Neuron (in vitro differentiated cells): Measurements from ENCODE around the gene VOPP1.

Experiments
- H2AFZ ChIP-seq: one replicate; pipeline ENCODE4 v1.6.1; 2013; ENCODE audit warnings: low read depth, mild to moderate bottlenecking, inconsistent platforms, low read length, moderate library complexity
- H3K27me3 ChIP-seq: one replicate; pipeline ENCODE4 v1.6.1; 2013; ENCODE audit warnings: low read length; ENCODE audit not compliant: insufficient read depth
- H3K36me3 ChIP-seq: one replicate; pipeline ENCODE4 v1.6.1; 2013; ENCODE audit warnings: low read length; ENCODE audit not compliant: insufficient read depth
- H3K4me1 ChIP-seq: one replicate; pipeline ENCODE4 v1.6.1; 2013; ENCODE audit warnings: low read length; ENCODE audit not compliant: insufficient read depth
- H3K4me3 ChIP-seq: 2 replicates; pipeline ENCODE4 v1.5.1; 2013; ENCODE audit warnings: mild to moderate bottlenecking, low read length, moderate library complexity
- H3K9me3 ChIP-seq: one replicate; pipeline ENCODE4 v1.6.1; 2013; ENCODE audit warnings: low read length

Gene VOPP1

GRCh38 chr7:55532150-55532917 lies 40.0 kb downstream of the VOPP1 start:
- Histone ChIP-seq H3K36me3 (no peaks in the 10 kb centered on the region), H3K4me1 (peaks cover 2% of the 10 kb centered on the region), H3K4me3 (no peak overlapping the region), H2AFZ (no peak overlapping the region), H3K9me3 (no peaks in the 10 kb centered on the region), H3K27me3 (no peaks in the 10 kb centered on the region)

GRCh38 chr7:55531536-55531935 lies 40.8 kb downstream of the VOPP1 start:
- Histone ChIP-seq H3K27me3 (no peaks in the 10 kb centered on the region), H3K4me3 (no peak overlapping the region), H3K9me3 (no peaks in the 10 kb centered on the region), H3K4me1 (peaks cover 10% of the 10 kb centered on the region), H2AFZ (no peak overlapping the region), H3K36me3 (no peaks in the 10 kb centered on the region)

- no peaks in the 10 kb centered on the region for H3K27me3 ChIP-seq
- H3K4me3 ChIP-seq = no peak overlapping the region
- no peaks in the 10 kb centered on the region for H3K36me3 ChIP-seq
- no peaks in the 10 kb centered on the region for H3K9me3 ChIP-seq
- H2AFZ ChIP-seq = no peak overlapping the region
- H3K4me1 ChIP-seq = peaks cover 19% of the 10 kb centered on the region
Observed at GRCh38 chr7:55527307-55527706, 45.0 kb downstream of the VOPP1 start.

GRCh38 chr7:55526770-55527169 lies 45.5 kb downstream of the VOPP1 start:
- Histone ChIP-seq H3K9me3 (no peaks in the 10 kb centered on the region), H3K36me3 (no peaks in the 10 kb centered on the region), H2AFZ (no peak overlapping the region), H3K4me1 (peaks cover 19% of the 10 kb centered on the region), H3K27me3 (no peaks in the 10 kb centered on the region), H3K4me3 (no peak overlapping the region)

- H2AFZ ChIP-seq = no peak overlapping the region
- H3K4me3 ChIP-seq = no peak overlapping the region
- no peaks in the 10 kb centered on the region for H3K9me3 ChIP-seq
- H3K27me3 ChIP-seq = no peaks in the 10 kb centered on the region
- H3K4me1 ChIP-seq = peaks cover 19% of the 10 kb centered on the region
- no peaks in the 10 kb centered on the region for H3K36me3 ChIP-seq
Observed at GRCh38 chr7:55526329-55526728, 46.0 kb downstream of the VOPP1 start.

- Histone ChIP-seq H2AFZ (no peak overlapping the region), H3K27me3 (no peaks in the 10 kb centered on the region), H3K4me1 (peaks cover 19% of the 10 kb centered on the region), H3K4me3 (no peak overlapping the region), H3K9me3 (no peaks in the 10 kb centered on the region), H3K36me3 (no peaks in the 10 kb centered on the region)
Observed at GRCh38 chr7:55524558-55525310, 47.6 kb downstream of the VOPP1 start.

- Histone ChIP-seq H2AFZ (no peak overlapping the region), H3K4me3 (no peak overlapping the region), H3K4me1 (peaks cover 30% of the 10 kb centered on the region), H3K9me3 (no peaks in the 10 kb centered on the region), H3K36me3 (peaks cover 5% of the 10 kb centered on the region), H3K27me3 (no peaks in the 10 kb centered on the region)
Observed at GRCh38 chr7:55523366-55523765, 48.9 kb downstream of the VOPP1 start.

GRCh38 chr7:55521917-55522902 lies 50.1 kb downstream of the VOPP1 start:
- Histone ChIP-seq H3K27me3 (no peaks in the 10 kb centered on the region), H2AFZ (no peak overlapping the region), H3K4me3 (no peak overlapping the region), H3K4me1 (peaks cover 26% of the 10 kb centered on the region), H3K9me3 (no peaks in the 10 kb centered on the region), H3K36me3 (peaks cover 16% of the 10 kb centered on the region)

- Histone ChIP-seq H3K9me3 (no peaks in the 10 kb centered on the region), H3K4me1 (peaks cover 19% of the 10 kb centered on the region), H3K4me3 (no peak overlapping the region), H3K27me3 (no peaks in the 10 kb centered on the region), H2AFZ (no peak overlapping the region), H3K36me3 (peaks cover 17% of the 10 kb centered on the region)
Observed at GRCh38 chr7:55521512-55521911, 50.8 kb downstream of the VOPP1 start.

- Histone ChIP-seq H2AFZ (no peak overlapping the region), H3K27me3 (no peaks in the 10 kb centered on the region), H3K9me3 (no peaks in the 10 kb centered on the region), H3K36me3 (peaks cover 20% of the 10 kb centered on the region), H3K4me3 (no peak overlapping the region), H3K4me1 (peaks cover 14% of the 10 kb centered on the region)
Observed at GRCh38 chr7:55520426-55521140, 51.7 kb downstream of the VOPP1 start.

- H3K27me3 ChIP-seq = no peaks in the 10 kb centered on the region
- H2AFZ ChIP-seq = no peak overlapping the region
- peaks cover 32% of the 10 kb centered on the region for H3K36me3 ChIP-seq
- H3K4me1 ChIP-seq = peaks cover 11% of the 10 kb centered on the region
- H3K9me3 ChIP-seq = no peaks in the 10 kb centered on the region
- H3K4me3 ChIP-seq = no peak overlapping the region
Observed at GRCh38 chr7:55518836-55519235, 53.5 kb downstream of the VOPP1 start.

- no peak overlapping the region for H2AFZ ChIP-seq
- no peaks in the 10 kb centered on the region for H3K27me3 ChIP-seq
- H3K9me3 ChIP-seq = no peaks in the 10 kb centered on the region
Observed at GRCh38 chr7:55517936-55518689, 54.2 kb downstream of the VOPP1 start.

More at GRCh38 chr7:55517936-55518689, 54.2 kb downstream of the VOPP1 start:
- Histone ChIP-seq H3K36me3 (peaks cover 32% of the 10 kb centered on the region), H3K4me3 (no peak overlapping the region), H3K4me1 (peaks cover 11% of the 10 kb centered on the region)
